ENCODE results near the gene EXOSC1.
A peak's percentile ranks its signal among the peaks of the same experiment; 100 is the strongest.
"Not testable (repeated sequence)": the region's sequence is repeated elsewhere in the genome, so short reads cannot be mapped to it uniquely, and the experiment has no call there.

EXOSC1 gene

GRCh38 chr10:97416565-97416964, 29.2 kb downstream of the EXOSC1 start:
- no peaks in the 10 kb centered on the region for H3K36me3 ChIP-seq (ENCODE audit: control insufficient read depth in 2 of 2, insufficient read depth in 2 of 2, low read length in 2 of 2)
- H3K9ac ChIP-seq (ENCODE audit: low read depth in 1 of 2, low read length in 2 of 2), result no peak overlapping the region

GRCh38 chr10:97412891-97413304, 32.9 kb downstream of the EXOSC1 start:
- no peak overlapping the region for H3K27ac ChIP-seq (ENCODE audit: low read depth in 2 of 2, low read length in 2 of 2)
- no peaks in the 10 kb centered on the region for H3K36me3 ChIP-seq (ENCODE audit: control insufficient read depth in 2 of 2, insufficient read depth in 2 of 2, low read length in 2 of 2)
- no peak overlapping the region for H3K9ac ChIP-seq (ENCODE audit: low read depth in 1 of 2, low read length in 2 of 2)
- H3K9me3 ChIP-seq (ENCODE audit: control insufficient read depth in 2 of 2, low read length in 2 of 2), result no peaks in the 10 kb centered on the region
- H3K4me1 ChIP-seq (ENCODE audit: control insufficient read depth in 2 of 2, insufficient read depth in 2 of 2, low read length in 2 of 2), result no peaks in the 10 kb centered on the region
- no peak overlapping the region for H3K4me3 ChIP-seq (ENCODE audit: low read length in 2 of 2)
- no peaks in the 10 kb centered on the region for H3K27me3 ChIP-seq (ENCODE audit: control insufficient read depth in 2 of 2, insufficient read depth in 2 of 2, low read length in 2 of 2)

More at GRCh38 chr10:97416565-97416964, 29.2 kb downstream of the EXOSC1 start:
- Histone ChIP-seq H3K27ac (ENCODE audit: low read depth in 2 of 2, low read length in 2 of 2) (no peak overlapping the region), H3K9me3 (ENCODE audit: control insufficient read depth in 2 of 2, low read length in 2 of 2) (no peaks in the 10 kb centered on the region), H3K4me1 (ENCODE audit: control insufficient read depth in 2 of 2, insufficient read depth in 2 of 2, low read length in 2 of 2) (peaks cover 5% of the 10 kb centered on the region in 2 donors), H3K4me3 (ENCODE audit: low read length in 2 of 2) (no peak overlapping the region), H3K27me3 (ENCODE audit: control insufficient read depth in 2 of 2, insufficient read depth in 2 of 2, low read length in 2 of 2) (no peaks in the 10 kb centered on the region)

GRCh38 chr10:97411406-97411805, 34.4 kb downstream of the EXOSC1 start:
- Histone ChIP-seq H3K36me3 (ENCODE audit: control insufficient read depth in 2 of 2, insufficient read depth in 2 of 2, low read length in 2 of 2) (no peaks in the 10 kb centered on the region), H3K27ac (ENCODE audit: low read depth in 2 of 2, low read length in 2 of 2) (no peak overlapping the region), H3K4me3 (ENCODE audit: low read length in 2 of 2) (no peak overlapping the region), H3K9me3 (ENCODE audit: control insufficient read depth in 2 of 2, low read length in 2 of 2) (no peaks in the 10 kb centered on the region), H3K27me3 (ENCODE audit: control insufficient read depth in 2 of 2, insufficient read depth in 2 of 2, low read length in 2 of 2) (no peaks in the 10 kb centered on the region), H3K9ac (ENCODE audit: low read depth in 1 of 2, low read length in 2 of 2) (no peak overlapping the region), H3K4me1 (ENCODE audit: control insufficient read depth in 2 of 2, insufficient read depth in 2 of 2, low read length in 2 of 2) (peaks cover 2 to 3% of the 10 kb centered on the region in 2 donors)

GRCh38 chr10:97408496-97408992, 37.3 kb downstream of the EXOSC1 start:
- Histone ChIP-seq H3K27ac (ENCODE audit: low read depth in 2 of 2, low read length in 2 of 2) (peak overlapping the region; percentile 1 to 30), H3K27me3 (ENCODE audit: control insufficient read depth in 2 of 2, insufficient read depth in 2 of 2, low read length in 2 of 2) (no peaks in the 10 kb centered on the region), H3K4me3 (ENCODE audit: low read length in 2 of 2) (no peak overlapping the region), H3K36me3 (ENCODE audit: control insufficient read depth in 2 of 2, insufficient read depth in 2 of 2, low read length in 2 of 2) (no peaks in the 10 kb centered on the region), H3K9me3 (ENCODE audit: control insufficient read depth in 2 of 2, low read length in 2 of 2) (no peaks in the 10 kb centered on the region), H3K9ac (ENCODE audit: low read depth in 1 of 2, low read length in 2 of 2) (no peak overlapping the region), H3K4me1 (ENCODE audit: control insufficient read depth in 2 of 2, insufficient read depth in 2 of 2, low read length in 2 of 2) (peaks cover 2 to 3% of the 10 kb centered on the region in 2 donors)

- Histone ChIP-seq H3K4me1 (ENCODE audit: control insufficient read depth in 2 of 2, insufficient read depth in 2 of 2, low read length in 2 of 2) (peaks cover 2 to 3% of the 10 kb centered on the region in 2 donors), H3K27ac (ENCODE audit: low read depth in 2 of 2, low read length in 2 of 2) (peak overlapping the region in 1 of 2 donors; percentile 0)
Measured at GRCh38 chr10:97407952-97408248, 37.9 kb downstream of the EXOSC1 start.

GRCh38 chr10:97407211-97407951, 38.4 kb downstream of the EXOSC1 start:
- Histone ChIP-seq H3K9ac (ENCODE audit: low read depth in 1 of 2, low read length in 2 of 2) (peak overlapping the region in 1 of 2 donors; percentile 0), H3K36me3 (ENCODE audit: control insufficient read depth in 2 of 2, insufficient read depth in 2 of 2, low read length in 2 of 2) (no peaks in the 10 kb centered on the region), H3K9me3 (ENCODE audit: control insufficient read depth in 2 of 2, low read length in 2 of 2) (no peaks in the 10 kb centered on the region), H3K27ac (ENCODE audit: low read depth in 2 of 2, low read length in 2 of 2) (peak overlapping the region in 1 of 2 donors; percentile 0), H3K4me1 (ENCODE audit: control insufficient read depth in 2 of 2, insufficient read depth in 2 of 2, low read length in 2 of 2) (peaks cover 2 to 3% of the 10 kb centered on the region in 2 donors), H3K27me3 (ENCODE audit: control insufficient read depth in 2 of 2, insufficient read depth in 2 of 2, low read length in 2 of 2) (no peaks in the 10 kb centered on the region), H3K4me3 (ENCODE audit: low read length in 2 of 2) (peak overlapping the region; percentile 28 to 57)

More at GRCh38 chr10:97407952-97408248, 37.9 kb downstream of the EXOSC1 start:
- Histone ChIP-seq H3K4me3 (ENCODE audit: low read length in 2 of 2) (no peak overlapping the region), H3K9ac (ENCODE audit: low read depth in 1 of 2, low read length in 2 of 2) (no peak overlapping the region), H3K36me3 (ENCODE audit: control insufficient read depth in 2 of 2, insufficient read depth in 2 of 2, low read length in 2 of 2) (no peaks in the 10 kb centered on the region), H3K9me3 (ENCODE audit: control insufficient read depth in 2 of 2, low read length in 2 of 2) (no peaks in the 10 kb centered on the region), H3K27me3 (ENCODE audit: control insufficient read depth in 2 of 2, insufficient read depth in 2 of 2, low read length in 2 of 2) (no peaks in the 10 kb centered on the region)

GRCh38 chr10:97406483-97406882, 39.3 kb downstream of the EXOSC1 start:
- H3K27ac ChIP-seq (ENCODE audit: low read depth in 2 of 2, low read length in 2 of 2); H3K4me3 ChIP-seq (ENCODE audit: low read length in 2 of 2); H3K9ac ChIP-seq (ENCODE audit: low read depth in 1 of 2, low read length in 2 of 2); H3K9me3 ChIP-seq (ENCODE audit: control insufficient read depth in 2 of 2, low read length in 2 of 2); H3K4me1 ChIP-seq (ENCODE audit: control insufficient read depth in 2 of 2, insufficient read depth in 2 of 2, low read length in 2 of 2); H3K27me3 ChIP-seq (ENCODE audit: control insufficient read depth in 2 of 2, insufficient read depth in 2 of 2, low read length in 2 of 2); H3K36me3 ChIP-seq (ENCODE audit: control insufficient read depth in 2 of 2, insufficient read depth in 2 of 2, low read length in 2 of 2): not testable (repeated sequence)

GRCh38 chr10:97406064-97406463, 39.7 kb downstream of the EXOSC1 start:
- H3K4me3 ChIP-seq (ENCODE audit: low read length in 2 of 2), result no peak overlapping the region
- H3K9me3 ChIP-seq (ENCODE audit: control insufficient read depth in 2 of 2, low read length in 2 of 2), result no peaks in the 10 kb centered on the region
- no peaks in the 10 kb centered on the region for H3K27me3 ChIP-seq (ENCODE audit: control insufficient read depth in 2 of 2, insufficient read depth in 2 of 2, low read length in 2 of 2)
- H3K9ac ChIP-seq (ENCODE audit: low read depth in 1 of 2, low read length in 2 of 2), result no peak overlapping the region
- no peak overlapping the region for H3K27ac ChIP-seq (ENCODE audit: low read depth in 2 of 2, low read length in 2 of 2)
- no peaks in the 10 kb centered on the region for H3K36me3 ChIP-seq (ENCODE audit: control insufficient read depth in 2 of 2, insufficient read depth in 2 of 2, low read length in 2 of 2)
- peaks cover 2 to 3% of the 10 kb centered on the region in 2 donors for H3K4me1 ChIP-seq (ENCODE audit: control insufficient read depth in 2 of 2, insufficient read depth in 2 of 2, low read length in 2 of 2)

- Histone ChIP-seq H3K4me3 (ENCODE audit: low read length in 2 of 2) (no peak overlapping the region), H3K27ac (ENCODE audit: low read depth in 2 of 2, low read length in 2 of 2) (no peak overlapping the region)
Measured at GRCh38 chr10:97404044-97404443, 41.8 kb downstream of the EXOSC1 start.

GRCh38 chr10:97401455-97401919, 44.3 kb downstream of the EXOSC1 start:
- Histone ChIP-seq H3K36me3 (ENCODE audit: control insufficient read depth in 2 of 2, insufficient read depth in 2 of 2, low read length in 2 of 2) (peaks cover 1 to 2% of the 10 kb centered on the region in 2 donors), H3K9me3 (ENCODE audit: control insufficient read depth in 2 of 2, low read length in 2 of 2) (no peaks in the 10 kb centered on the region), H3K4me3 (ENCODE audit: low read length in 2 of 2) (peak overlapping the region; percentile 81 to 84), H3K27me3 (ENCODE audit: control insufficient read depth in 2 of 2, insufficient read depth in 2 of 2, low read length in 2 of 2) (no peaks in the 10 kb centered on the region), H3K4me1 (ENCODE audit: control insufficient read depth in 2 of 2, insufficient read depth in 2 of 2, low read length in 2 of 2) (peaks cover 10% of the 10 kb centered on the region in 2 donors), H3K27ac (ENCODE audit: low read depth in 2 of 2, low read length in 2 of 2) (peak overlapping the region; percentile 70 to 82), H3K9ac (ENCODE audit: low read depth in 1 of 2, low read length in 2 of 2) (peak overlapping the region in 1 of 2 donors; percentile 73)

More at GRCh38 chr10:97404044-97404443, 41.8 kb downstream of the EXOSC1 start:
- Histone ChIP-seq H3K9me3 (ENCODE audit: control insufficient read depth in 2 of 2, low read length in 2 of 2) (no peaks in the 10 kb centered on the region), H3K27me3 (ENCODE audit: control insufficient read depth in 2 of 2, insufficient read depth in 2 of 2, low read length in 2 of 2) (no peaks in the 10 kb centered on the region), H3K9ac (ENCODE audit: low read depth in 1 of 2, low read length in 2 of 2) (no peak overlapping the region), H3K4me1 (ENCODE audit: control insufficient read depth in 2 of 2, insufficient read depth in 2 of 2, low read length in 2 of 2) (peaks cover 12% of the 10 kb centered on the region in 2 donors), H3K36me3 (ENCODE audit: control insufficient read depth in 2 of 2, insufficient read depth in 2 of 2, low read length in 2 of 2) (no peaks in the 10 kb centered on the region)

Data from mucosa of rectum (tissue), 2 donors.